GM19035 (cell line): ENCODE measurements around the gene OPTC.
"Not testable (repeated sequence)": the region's sequence is repeated elsewhere in the genome, so short reads cannot be mapped to it uniquely, and the experiment has no call there.

Source experiments
- ATAC-seq: cut with Tn5 transposase; IDR thresholded peaks from one replicate; pipeline ENCODE4 v1.9.1; 2021; ENCODE audit not compliant: unreplicated experiment

Gene OPTC

GRCh38 chr1:203465146-203465798, 28.7 kb upstream of the OPTC start:
- no peak for ATAC-seq

GRCh38 chr1:203465948-203466347, 28.0 kb upstream of the OPTC start:
- no peak for ATAC-seq

GRCh38 chr1:203466906-203467549, 26.9 kb upstream of the OPTC start:
- ATAC-seq: not testable (repeated sequence)

- ATAC-seq: no peak
Observed at GRCh38 chr1:203467550-203467921, 26.4 kb upstream of the OPTC start.

- ATAC-seq: no peak
Observed at GRCh38 chr1:203468326-203468725, 25.6 kb upstream of the OPTC start.

GRCh38 chr1:203470240-203470639, 23.7 kb upstream of the OPTC start:
- ATAC-seq: no peak

GRCh38 chr1:203471841-203472240, 22.1 kb upstream of the OPTC start:
- ATAC-seq: no peak

GRCh38 chr1:203473281-203473680, 20.7 kb upstream of the OPTC start:
- no peak for ATAC-seq

- no peak for ATAC-seq
Observed at GRCh38 chr1:203473781-203474305, 20.1 kb upstream of the OPTC start.

- no peak for ATAC-seq
Observed at GRCh38 chr1:203475012-203475981, 18.7 kb upstream of the OPTC start, which contains the start of gene PRELP. Gene PRELP (plus strand): TSS chr1:203475806. CDS start chr1:203483185, 7,379 bp downstream.

- ATAC-seq: no peak
Observed at GRCh38 chr1:203476216-203476814, 17.6 kb upstream of the OPTC start.

GRCh38 chr1:203477748-203478147, 16.2 kb upstream of the OPTC start:
- ATAC-seq: no peak

GRCh38 chr1:203478231-203478630, 15.7 kb upstream of the OPTC start:
- no peak for ATAC-seq

GRCh38 chr1:203478986-203479385, 15.0 kb upstream of the OPTC start:
- no peak for ATAC-seq

GRCh38 chr1:203479646-203480045, 14.3 kb upstream of the OPTC start:
- no peak for ATAC-seq

GRCh38 chr1:203480084-203480483, 13.9 kb upstream of the OPTC start:
- ATAC-seq: no peak

- no peak for ATAC-seq
Observed at GRCh38 chr1:203480525-203481084, 13.3 kb upstream of the OPTC start.

- no peak for ATAC-seq
Observed at GRCh38 chr1:203481196-203481595, 12.8 kb upstream of the OPTC start.

- no peak for ATAC-seq
Observed at GRCh38 chr1:203486618-203487370, 7.2 kb upstream of the OPTC start.

- no peak for ATAC-seq
Observed at GRCh38 chr1:203488539-203488938, 5.4 kb upstream of the OPTC start.
